ENCODE measurements around the gene C9orf50. TPM values are rescaled to one million over a fixed set of nuclear protein-coding genes. Genes with fewer than 3 reads are reported as not detected.

The C9orf50 gene, protein sequence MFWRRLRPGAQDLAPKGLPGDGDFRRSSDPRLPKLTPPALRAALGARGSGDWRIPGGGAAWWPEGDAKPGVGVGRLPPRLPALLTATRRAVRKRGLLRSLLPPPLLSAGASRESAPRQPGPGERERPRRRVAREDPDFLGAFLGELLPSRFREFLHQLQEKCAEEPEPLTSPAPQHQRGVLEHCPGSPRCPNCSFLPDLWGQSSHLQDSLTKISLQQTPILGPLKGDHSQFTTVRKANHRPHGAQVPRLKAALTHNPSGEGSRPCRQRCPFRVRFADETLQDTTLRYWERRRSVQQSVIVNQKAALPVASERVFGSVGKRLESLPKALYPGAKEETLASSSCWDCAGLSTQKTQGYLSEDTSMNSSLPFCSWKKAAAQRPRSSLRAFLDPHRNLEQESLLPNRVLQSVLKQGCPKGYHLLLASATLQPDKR
- 0.08 to 0.18 TPM in 2 of 5 replicates, not detected in the others for total RNA-seq (2022; extraction: Qiagen RNA extraction)

DNA sequence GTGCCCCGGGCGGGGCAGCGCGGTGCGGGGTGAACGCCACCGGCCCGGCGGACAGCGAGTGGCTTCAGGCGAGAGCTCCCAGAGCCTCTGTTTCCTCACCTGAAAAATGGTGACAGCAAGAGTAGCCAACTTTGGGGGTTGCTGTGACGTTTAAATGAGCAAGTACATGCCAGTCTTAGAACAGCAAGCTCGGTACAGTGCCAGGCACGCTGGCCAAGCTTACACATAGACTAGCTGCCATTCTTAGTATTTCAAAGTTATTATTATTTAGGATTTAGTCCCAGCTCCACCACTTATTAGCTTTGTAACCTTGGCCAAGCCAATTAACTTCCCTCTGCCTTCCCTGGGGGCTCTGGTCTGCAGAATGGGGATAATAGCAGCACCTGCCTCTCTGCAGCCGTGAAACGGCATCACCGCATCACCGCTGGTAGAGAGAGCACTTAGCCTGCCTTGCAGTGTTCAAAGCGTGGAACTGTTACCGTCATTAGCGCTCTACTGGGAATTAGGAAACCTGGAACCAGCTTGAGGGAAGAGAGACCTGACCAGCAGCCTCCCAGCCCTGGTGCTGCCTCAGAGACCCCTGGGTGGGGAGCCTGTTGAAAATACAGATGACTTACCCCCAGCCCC is at the start of gene C9orf50:
TSS of gene C9orf50 (minus strand) at position 433 of the 627 bp plus-strand sequence. CDS start 527 bp downstream, outside the sequence.

GRCh38 chr9:129665389-129665775 is 44.5 kb upstream of the C9orf50 start, which contains the start of gene PRRX2:
TSS of gene PRRX2 (plus strand) at chr9:129665647. CDS start at chr9:129665868, 221 bp downstream.

DNA sequence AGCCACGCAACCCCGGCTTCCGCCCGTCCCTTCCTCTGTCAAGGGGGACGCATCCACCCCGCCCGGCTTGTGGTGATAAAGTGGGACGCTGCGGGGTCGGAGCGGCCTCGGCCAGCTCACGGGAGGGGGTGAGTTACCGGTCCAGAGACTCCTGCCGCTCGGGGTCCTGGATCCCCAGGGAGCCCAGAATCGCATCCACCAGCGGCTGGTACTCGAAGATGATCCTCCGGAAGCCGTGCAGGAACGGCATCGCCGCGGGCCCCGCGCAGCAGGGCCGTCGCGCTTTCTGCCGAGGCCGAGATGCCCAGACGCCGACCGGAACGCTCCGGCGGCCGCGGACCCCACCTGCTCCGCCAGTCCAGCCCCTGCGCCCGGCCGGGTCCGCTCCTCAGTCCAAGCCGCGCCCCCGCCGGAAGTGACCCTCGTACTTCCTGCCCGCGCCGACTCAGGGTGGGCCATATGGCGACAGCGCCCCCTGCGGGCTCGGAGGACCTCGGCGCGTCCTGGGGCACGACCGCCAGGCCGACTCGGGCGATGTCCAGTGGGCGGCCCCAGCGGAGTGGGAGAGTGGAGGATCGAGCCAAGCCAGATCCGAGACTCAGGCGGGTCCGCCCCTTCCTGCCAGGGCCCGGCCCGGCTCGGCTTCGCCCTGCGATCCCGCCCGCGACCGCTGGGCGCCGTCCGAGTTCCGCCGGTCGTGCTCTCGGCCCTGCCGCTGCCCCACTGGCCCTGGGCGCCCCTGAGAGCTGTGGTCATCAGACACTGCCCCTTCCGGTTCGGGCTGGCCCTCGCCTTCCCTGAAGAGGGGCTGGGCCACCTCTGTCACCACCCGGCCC is 21.1 kb upstream of the C9orf50 start, which contains the start of gene ASB6:
TSS of gene ASB6 (minus strand) at position 402 of the 836 bp plus-strand sequence. CDS start at position 250, 152 bp downstream.

GRCh38 chr9:129626079-129626624 is 5.3 kb upstream of the C9orf50 start, which contains the start of gene NTMT1:
TSS of gene NTMT1 (plus strand) at chr9:129626163. CDS start at chr9:129632704, 6,541 bp downstream.

Other genes with a start within 250 kb of the C9orf50 start
- gene NTMT1, start 5.1 kb upstream of the C9orf50 start, total RNA-seq (2022; extraction: Qiagen RNA extraction), result 81.8 to 98.1 TPM (median 91.1 TPM) in 5 replicates
- 17.4 to 25.0 TPM (median 24.2 TPM) in 5 replicates for gene ASB6, start 21.1 kb upstream of the C9orf50 start, total RNA-seq (2022; extraction: Qiagen RNA extraction)
- gene PRRX2, start 44.5 kb upstream of the C9orf50 start, total RNA-seq (2022; extraction: Qiagen RNA extraction), result 5.6 to 11.2 TPM (median 9.4 TPM) in 5 replicates
- 152 to 184 TPM (median 163 TPM) in 5 replicates for gene PTGES, start 131.9 kb upstream of the C9orf50 start, total RNA-seq (2022; extraction: Qiagen RNA extraction)
- gene TOR1B, start 182.1 kb upstream of the C9orf50 start, total RNA-seq (2022; extraction: Qiagen RNA extraction), result 21.2 to 27.1 TPM (median 24.1 TPM) in 5 replicates
- gene TOR1A, start 203.0 kb upstream of the C9orf50 start, total RNA-seq (2022; extraction: Qiagen RNA extraction), result 56.3 to 63.0 TPM (median 62.6 TPM) in 5 replicates
- gene C9orf78, start 214.2 kb upstream of the C9orf50 start, total RNA-seq (2022; extraction: Qiagen RNA extraction), result 49.0 to 55.6 TPM (median 54.2 TPM) in 5 replicates
- 4.0 to 6.2 TPM (median 5.5 TPM) in 5 replicates for gene USP20, start 214.4 kb upstream of the C9orf50 start, total RNA-seq (2022; extraction: Qiagen RNA extraction)

Measured in A549 treated with dexamethasone at 1 μM for 4 hours (cell line).